ENCODE data around the gene SCCPDH.
"Not testable (repeated sequence)": the region's sequence is repeated elsewhere in the genome, so short reads cannot be mapped to it uniquely, and the experiment has no call there.

The SCCPDH gene, protein sequence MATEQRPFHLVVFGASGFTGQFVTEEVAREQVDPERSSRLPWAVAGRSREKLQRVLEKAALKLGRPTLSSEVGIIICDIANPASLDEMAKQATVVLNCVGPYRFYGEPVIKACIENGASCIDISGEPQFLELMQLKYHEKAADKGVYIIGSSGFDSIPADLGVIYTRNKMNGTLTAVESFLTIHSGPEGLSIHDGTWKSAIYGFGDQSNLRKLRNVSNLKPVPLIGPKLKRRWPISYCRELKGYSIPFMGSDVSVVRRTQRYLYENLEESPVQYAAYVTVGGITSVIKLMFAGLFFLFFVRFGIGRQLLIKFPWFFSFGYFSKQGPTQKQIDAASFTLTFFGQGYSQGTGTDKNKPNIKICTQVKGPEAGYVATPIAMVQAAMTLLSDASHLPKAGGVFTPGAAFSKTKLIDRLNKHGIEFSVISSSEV

DNA sequence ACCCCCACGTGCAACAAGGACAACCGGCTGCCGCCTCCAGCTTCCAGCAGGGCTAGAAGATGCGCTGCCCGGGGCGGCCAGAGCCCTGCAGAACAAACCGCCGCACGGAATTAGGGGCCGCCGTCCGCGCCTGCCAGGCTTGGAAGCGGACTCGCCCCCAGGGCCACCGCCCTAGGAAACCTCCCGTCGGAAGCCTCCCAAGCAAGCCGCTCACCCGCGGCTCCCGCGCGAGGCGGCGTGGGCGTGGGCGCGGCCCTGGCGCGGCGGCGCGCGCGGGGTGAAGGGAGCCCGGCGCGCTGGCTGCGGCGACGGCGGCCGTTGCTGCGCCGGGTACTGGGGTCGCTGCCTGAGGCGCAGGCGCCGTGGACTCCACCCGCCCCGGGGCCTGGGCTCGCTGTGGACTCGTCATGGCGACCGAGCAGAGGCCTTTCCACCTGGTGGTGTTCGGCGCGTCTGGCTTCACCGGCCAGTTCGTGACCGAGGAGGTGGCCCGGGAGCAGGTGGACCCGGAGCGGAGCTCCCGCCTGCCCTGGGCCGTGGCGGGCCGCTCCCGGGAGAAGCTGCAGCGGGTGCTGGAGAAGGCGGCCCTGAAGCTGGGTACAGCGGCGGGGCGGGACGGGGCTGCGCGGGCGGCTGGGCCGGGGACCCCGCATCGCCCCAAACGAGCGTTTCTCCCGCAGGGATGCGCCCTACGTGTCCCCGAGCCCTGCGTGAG lies at the start of gene SCCPDH:
SCCPDH (plus strand) TSS at position 394 of the 715 bp plus-strand sequence; CDS start at position 408, 14 bp downstream.
- DNase-seq (ENCODE audit: low read depth in 1 of 2, low spot score in 1 of 2), result peak in 1 of 2 donors; percentile 34

DNA sequence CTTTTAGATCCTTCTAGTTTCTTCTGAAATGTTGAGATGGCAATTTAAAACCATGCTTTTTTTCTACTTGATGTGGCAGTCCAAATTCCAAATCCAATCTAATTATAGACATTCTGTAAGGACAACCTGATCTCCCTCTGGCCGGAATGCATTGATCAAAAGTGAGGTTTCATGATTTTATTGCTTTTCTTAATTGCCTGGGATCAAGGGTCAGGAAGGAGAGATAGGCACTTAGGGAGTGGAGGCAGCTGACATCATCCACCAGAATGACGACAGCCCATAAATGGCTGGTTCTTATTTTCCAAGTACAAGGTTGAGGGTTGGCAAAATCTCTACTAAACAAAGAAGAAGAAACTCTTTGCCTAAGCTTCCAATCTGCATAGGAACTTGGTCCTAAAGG lies 46.4 kb upstream of the SCCPDH start:
- no peak for DNase-seq (ENCODE audit: low read depth in 1 of 2, low spot score in 1 of 2)

DNA sequence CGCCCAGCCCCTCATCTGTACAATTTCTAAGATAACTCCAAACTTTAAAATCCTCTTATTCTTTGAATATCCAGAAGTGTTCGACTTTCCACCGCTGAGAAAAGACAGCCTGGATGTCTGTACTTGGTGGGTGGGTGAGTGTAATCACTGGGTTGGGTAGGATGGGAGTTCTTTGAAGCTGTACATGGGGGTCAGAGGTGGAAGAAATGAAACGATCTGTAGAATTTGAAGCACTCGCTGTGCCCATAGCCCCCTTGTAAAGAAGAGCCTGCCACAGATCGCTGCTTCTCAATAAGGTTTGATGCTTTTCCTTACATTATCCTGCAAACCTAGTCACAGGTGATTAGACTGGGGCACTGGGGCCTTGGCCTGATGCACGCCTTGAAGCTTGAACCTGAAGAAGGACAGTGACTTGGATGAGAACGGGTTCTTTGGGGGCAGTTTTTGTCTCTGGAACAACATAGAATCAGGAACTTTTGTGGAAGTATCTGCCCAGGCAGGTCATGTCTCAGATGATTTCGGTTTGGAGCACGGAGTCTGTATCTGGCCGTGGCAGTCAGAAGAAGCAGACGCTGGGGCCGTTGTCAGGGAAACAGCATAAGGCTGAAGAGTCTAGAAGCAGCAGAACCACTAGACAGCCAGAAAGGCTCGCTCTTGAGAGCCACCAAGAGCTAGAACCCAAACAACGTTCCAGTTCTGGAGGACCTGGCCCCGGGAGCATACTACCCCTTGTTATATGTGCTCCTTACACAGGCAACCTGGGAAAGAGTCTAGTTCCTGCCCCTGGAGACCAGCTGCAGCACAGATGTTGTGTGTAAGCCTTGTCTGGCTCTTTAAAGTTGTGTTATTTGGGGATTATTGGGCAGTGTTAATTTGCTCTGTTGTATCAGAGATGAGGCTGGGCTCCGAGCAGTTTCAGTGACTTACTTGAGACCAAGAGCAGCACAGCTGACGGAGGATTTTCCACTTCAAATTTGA lies 45.1 kb upstream of the SCCPDH start:
- DNase-seq (ENCODE audit: low read depth in 1 of 2, low spot score in 1 of 2), result no peak

- no peak for DNase-seq (ENCODE audit: low read depth in 1 of 2, low spot score in 1 of 2)
Observed at GRCh38 chr1:246679794-246680177, 44.4 kb upstream of the SCCPDH start.

DNA sequence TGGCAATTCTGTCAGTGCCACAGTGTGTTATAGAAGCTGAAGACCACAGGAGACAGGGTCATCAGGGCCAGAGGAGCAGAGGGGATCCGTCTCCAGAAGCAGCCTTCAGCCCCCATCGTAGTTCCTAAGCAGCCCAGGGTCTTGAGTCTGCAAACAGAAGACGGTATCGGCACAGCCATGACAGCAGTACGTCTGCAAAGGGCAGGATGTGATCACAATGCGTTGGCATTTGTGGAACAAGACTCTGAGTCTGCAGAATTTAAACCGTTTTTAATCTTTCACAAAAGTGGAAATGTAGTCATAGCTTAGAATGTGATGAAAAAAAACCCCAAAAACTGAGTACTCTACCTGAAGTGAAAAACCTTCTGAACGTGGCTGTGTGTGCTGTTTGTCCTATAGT lies 44.0 kb upstream of the SCCPDH start:
- no peak for DNase-seq (ENCODE audit: low read depth in 1 of 2, low spot score in 1 of 2)

DNA sequence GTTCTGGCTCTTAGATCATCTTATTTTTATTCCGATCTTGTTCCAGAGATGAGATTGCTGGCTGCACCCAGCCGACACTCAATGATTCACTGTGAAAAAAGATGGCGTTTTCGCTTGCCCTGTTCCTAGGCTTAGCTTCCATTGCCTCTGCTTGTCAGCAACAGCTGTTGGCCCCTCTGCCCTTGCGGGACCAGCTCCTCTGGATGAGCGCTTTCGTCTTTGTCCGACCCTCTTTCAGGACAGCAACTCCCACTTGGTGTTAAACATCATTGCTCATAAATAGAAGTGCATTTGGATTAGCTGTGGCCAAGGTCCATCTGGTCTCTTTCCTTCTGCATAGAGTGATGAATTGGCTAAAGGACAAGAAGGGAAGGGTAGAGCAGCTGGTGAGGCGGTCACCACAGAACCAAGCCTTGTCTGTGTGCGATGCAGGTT lies 43.5 kb upstream of the SCCPDH start:
- no peak for DNase-seq (ENCODE audit: low read depth in 1 of 2, low spot score in 1 of 2)

DNA sequence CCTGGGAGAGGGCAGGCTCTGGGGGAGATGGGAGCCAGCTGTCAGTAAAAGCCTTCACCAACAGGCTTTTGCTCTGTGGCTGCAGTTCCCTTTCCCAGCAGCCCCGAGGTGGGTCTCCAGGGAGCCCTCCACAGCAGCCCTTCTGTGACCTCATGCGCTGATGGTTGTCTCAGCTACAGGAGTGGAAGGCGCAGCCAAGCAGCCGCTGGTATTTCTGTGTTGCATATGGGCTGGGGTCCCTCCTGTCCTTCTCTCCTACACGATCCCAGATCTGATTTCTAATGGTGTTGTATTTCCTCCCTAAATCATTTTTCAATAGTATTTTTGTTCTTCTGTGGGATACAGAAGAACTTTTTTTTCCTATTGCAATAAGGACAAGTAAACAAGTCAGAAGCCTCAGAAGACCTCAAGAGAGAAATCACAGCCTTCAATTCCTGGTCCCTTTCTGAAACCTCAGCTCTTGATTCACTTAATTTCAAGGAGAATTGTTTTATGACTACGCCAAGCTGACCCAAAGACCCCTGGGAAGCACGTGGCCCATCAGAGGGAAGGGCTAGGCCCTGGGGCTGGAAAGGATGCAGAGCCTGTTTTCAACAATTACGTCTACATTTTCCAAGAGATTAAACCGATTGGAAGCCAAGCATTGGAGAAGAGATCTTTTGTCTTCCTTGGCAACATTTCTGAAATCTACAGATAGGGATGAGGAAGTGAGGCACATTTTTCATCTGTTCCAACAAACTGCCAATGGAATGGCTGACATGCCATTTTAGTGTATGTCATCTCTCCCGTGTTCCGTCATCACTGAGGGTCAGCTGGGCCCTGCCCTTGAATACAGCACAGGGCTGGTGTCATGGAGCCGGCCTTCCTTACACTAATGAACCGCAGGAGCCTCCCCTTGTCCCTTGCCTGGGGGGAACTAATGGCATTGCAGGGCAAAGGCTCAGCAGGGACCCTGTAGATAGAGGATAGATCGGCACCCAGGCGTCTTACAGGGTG lies 42.0 kb upstream of the SCCPDH start:
- no peak for DNase-seq (ENCODE audit: low read depth in 1 of 2, low spot score in 1 of 2)

GRCh38 chr1:246683521-246683920 lies 40.7 kb upstream of the SCCPDH start:
- no peak for DNase-seq (ENCODE audit: low read depth in 1 of 2, low spot score in 1 of 2)

- no peak for DNase-seq (ENCODE audit: low read depth in 1 of 2, low spot score in 1 of 2)
Observed at GRCh38 chr1:246687002-246687401, 37.2 kb upstream of the SCCPDH start.

DNA sequence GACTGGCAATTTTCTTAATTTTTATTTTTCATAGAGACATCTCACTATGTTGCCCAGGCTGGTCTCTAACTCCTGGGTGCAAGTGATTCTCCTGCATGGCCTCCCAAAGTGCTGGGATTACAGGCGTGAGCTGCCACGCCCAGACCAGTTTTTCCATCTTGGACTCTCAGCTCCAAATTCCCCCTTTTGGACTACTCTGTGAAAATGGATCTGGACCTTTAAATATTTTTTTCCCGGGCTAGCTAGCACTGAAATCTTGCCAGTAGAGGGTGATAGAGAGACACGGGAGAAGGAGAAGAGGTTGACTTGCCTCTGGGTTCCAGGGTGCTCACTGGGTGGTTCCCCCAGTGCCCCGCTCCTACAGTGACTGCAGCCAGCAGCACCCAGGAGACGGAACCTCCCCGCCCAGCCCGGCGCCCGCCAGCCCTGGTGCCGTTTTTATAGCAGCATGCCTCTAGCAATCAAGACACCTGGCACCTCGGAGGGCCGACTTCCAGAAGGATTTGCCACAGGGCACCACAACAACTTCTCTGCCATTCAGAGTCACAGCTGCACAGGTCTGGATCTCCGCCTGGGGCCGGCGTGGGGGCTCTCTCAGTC lies 34.7 kb upstream of the SCCPDH start:
- DNase-seq (ENCODE audit: low read depth in 1 of 2, low spot score in 1 of 2), result no peak

- DNase-seq (ENCODE audit: low read depth in 1 of 2, low spot score in 1 of 2), result no peak
Observed at GRCh38 chr1:246690100-246690499, 34.1 kb upstream of the SCCPDH start.

GRCh38 chr1:246691622-246692495 lies 32.4 kb upstream of the SCCPDH start:
- DNase-seq (ENCODE audit: low read depth in 1 of 2, low spot score in 1 of 2), result no peak

GRCh38 chr1:246694213-246694895 lies 29.9 kb upstream of the SCCPDH start:
- DNase-seq (ENCODE audit: low read depth in 1 of 2, low spot score in 1 of 2), result not testable (repeated sequence)

GRCh38 chr1:246695136-246695535 lies 29.1 kb upstream of the SCCPDH start:
- DNase-seq (ENCODE audit: low read depth in 1 of 2, low spot score in 1 of 2), result no peak

DNA sequence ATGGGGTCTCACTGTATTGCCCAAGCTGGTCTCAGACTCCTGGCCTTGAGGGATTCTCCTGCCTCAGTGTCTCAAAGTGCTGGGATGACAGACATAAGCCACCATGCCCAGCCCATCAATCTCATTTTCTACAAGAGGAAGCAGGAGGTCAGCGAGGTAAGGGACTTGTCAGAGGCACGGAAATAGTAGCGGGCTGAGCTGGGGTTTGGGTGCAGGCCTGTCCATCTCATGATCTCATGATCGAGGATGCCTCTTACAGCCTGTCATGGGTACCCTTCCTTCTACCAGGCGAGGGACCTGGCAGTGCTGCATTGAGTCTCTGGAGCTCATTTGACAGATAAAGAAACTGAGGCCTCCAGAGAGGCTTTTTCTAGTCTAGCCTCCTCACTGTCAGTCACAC lies 28.5 kb upstream of the SCCPDH start:
- no peak for DNase-seq (ENCODE audit: low read depth in 1 of 2, low spot score in 1 of 2)

- no peak for DNase-seq (ENCODE audit: low read depth in 1 of 2, low spot score in 1 of 2)
Observed at GRCh38 chr1:246698466-246699094, 25.6 kb upstream of the SCCPDH start.

GRCh38 chr1:246699095-246699735 lies 25.0 kb upstream of the SCCPDH start:
- DNase-seq (ENCODE audit: low read depth in 1 of 2, low spot score in 1 of 2), result peak; percentile 44 to 52
